ENCODE measurements around the gene C16orf95. TPM values are rescaled to one million over a fixed set of nuclear protein-coding genes. Genes with fewer than 3 reads are reported as not detected.
"Not testable (repeated sequence)": the region's sequence is repeated elsewhere in the genome, so short reads cannot be mapped to it uniquely, and the experiment has no call there.

C16orf95 gene
- total RNA-seq, 1 donor from 2014 or later = 3.5 TPM

DNA sequence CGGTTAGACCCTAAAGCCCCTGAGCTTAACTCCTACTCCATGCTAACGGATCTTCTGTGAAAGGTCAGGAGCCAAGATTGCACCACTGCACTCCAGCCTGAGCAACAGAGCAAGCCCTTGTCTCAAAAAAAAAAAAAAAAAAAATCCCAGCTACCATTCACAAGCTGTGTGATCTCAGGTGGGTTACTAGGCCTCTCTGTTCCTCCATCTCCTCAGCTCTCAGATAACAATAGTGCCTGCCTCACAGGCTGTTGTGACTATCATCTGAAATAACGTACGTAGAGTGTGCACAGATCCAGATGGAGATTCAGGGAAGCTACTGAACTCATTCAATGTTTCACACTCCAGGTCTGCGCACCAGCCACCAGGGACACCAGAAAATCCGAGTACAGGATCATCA, 57.8 kb downstream of the C16orf95 start:
- no peak for DNase-seq (ENCODE audit: extremely low read depth, low read depth, low spot score)

GRCh38 chr16:87258653-87259052, 58.5 kb downstream of the C16orf95 start:
- DNase-seq (ENCODE audit: extremely low read depth, low read depth, low spot score) = not testable (repeated sequence)

DNA sequence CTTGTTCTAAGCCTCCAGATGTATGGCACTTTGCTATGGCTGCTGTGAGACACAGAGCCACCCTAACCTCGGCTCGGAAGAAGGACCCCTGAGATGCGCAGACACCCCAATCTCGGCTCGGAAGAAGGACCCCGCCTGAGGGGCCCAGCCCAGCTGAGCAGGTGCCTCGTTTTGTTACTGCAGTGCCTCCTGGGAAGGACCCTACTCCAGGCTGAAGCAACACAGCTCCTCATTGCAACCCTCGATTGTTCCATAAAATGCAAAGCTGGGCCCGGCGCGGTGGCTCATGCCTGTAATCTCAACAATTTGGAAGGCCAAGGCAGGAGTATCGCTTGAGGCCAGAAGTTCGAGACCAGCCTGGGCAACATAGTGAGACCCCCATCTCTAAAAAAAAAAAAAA, 61.3 kb downstream of the C16orf95 start:
- no peak for DNase-seq (ENCODE audit: extremely low read depth, low read depth, low spot score)

DNA sequence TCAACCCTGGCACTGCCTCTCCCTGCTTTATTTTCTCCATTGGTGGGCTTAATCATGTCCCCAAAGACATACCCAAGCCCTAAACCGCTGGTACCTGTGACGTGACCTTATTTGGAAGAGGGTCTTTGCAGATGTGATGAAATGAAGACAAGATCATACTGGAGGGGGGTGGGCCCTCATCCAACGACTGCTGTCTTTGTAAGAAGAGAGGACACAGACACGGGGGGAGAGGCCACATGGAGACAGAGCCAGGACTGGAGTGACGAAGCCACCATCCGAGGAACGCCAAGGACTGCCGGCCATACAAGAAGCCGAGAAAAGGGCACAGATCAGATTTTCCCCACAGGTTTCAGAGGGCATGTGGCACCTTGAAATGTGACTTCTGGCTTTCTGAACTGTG, 62.5 kb downstream of the C16orf95 start:
- DNase-seq (ENCODE audit: extremely low read depth, low read depth, low spot score) = no peak

DNA sequence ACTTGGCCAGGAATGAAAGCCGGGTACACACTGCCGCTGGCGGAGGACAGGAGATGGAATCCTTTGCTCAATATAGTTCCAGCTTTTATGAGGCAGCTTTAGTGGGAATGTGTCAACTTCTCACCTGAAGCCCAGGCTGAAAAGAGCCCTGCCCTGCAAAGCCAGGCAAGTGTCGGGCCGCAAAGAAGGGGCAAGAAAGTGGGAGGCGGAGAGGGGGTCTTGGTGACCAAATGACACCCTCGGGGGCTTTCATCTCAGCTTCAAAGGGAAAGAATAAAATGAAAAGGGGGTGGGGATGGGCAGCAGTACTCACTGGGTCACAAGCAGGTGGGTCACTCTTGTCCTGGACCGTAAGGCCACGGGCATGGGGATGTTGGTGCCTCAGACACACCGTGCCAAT, 62.9 kb downstream of the C16orf95 start:
- no peak for DNase-seq (ENCODE audit: extremely low read depth, low read depth, low spot score)

GRCh38 chr16:87253536-87253935, 63.7 kb downstream of the C16orf95 start:
- no peak for DNase-seq (ENCODE audit: extremely low read depth, low read depth, low spot score)

Other genes starting within 250 kb of the C16orf95 start
- gene FBXO31, start 66.4 kb upstream of the C16orf95 start, total RNA-seq = 33.5 and 34.9 TPM in 2 replicates
- gene MAP1LC3B, start 74.9 kb upstream of the C16orf95 start, total RNA-seq = 105 and 142 TPM in 2 replicates
- gene ZCCHC14, start 175.6 kb upstream of the C16orf95 start, total RNA-seq = 7.1 and 20.1 TPM in 2 replicates

All from glomerular endothelial cell (primary cell).